Lower lobe of right lung (tissue), 2 donors: ENCODE measurements around the gene METTL24. TPM values are rescaled to one million over a fixed set of nuclear protein-coding genes. Genes with fewer than 3 reads are reported as not detected.

Source experiments
- ATAC-seq, 2 donors: fragments of 200-7000 bp; cut with Tn5 transposase; one replicate each; pipeline ENCODE4 v1.9.1; 2020 to 2022; ENCODE audit warnings: mild to moderate bottlenecking in 2 of 2, moderate library complexity in 2 of 2
- DNase-seq: peaks from one replicate; pipeline ENCODE4 v3.0.0-alpha.2; 2020
- H3K27ac ChIP-seq: fragments of 200-600 bp; one replicate; pipeline ENCODE4 v1.8.0; 2022
- H3K27me3 ChIP-seq: fragments of 200-600 bp; one replicate; pipeline ENCODE4 v1.8.0; 2022; ENCODE audit warnings: low read depth
- H3K36me3 ChIP-seq: fragments of 200-600 bp; one replicate; pipeline ENCODE4 v1.8.0; 2022; ENCODE audit warnings: mild to moderate bottlenecking
- H3K4me1 ChIP-seq: fragments of 200-600 bp; one replicate; pipeline ENCODE4 v1.8.0; 2022
- H3K4me3 ChIP-seq: fragments of 200-600 bp; one replicate; pipeline ENCODE4 v1.8.0; 2022; ENCODE audit warnings: mild to moderate bottlenecking
- H3K9me3 ChIP-seq: fragments of 200-600 bp; one replicate; pipeline ENCODE4 v1.8.0; 2022
- CTCF ChIP-seq: fragments of 200-600 bp; IDR thresholded peaks from one replicate; pipeline ENCODE4 v1.8.0; 2022; ENCODE audit warnings: antibody characterized with exemption, mild to moderate bottlenecking
- intact Hi-C: fragments of 100-400 bp; cut with DNase I; formaldehyde crosslinking; loops from one replicate; pipeline ENCODE4 v1.11.0; 2022
- total RNA-seq: library from RNA; stranded (reverse); fragmentation: NEBNext Ultra II Directional; extraction: Animal tissue kit (Norgen Biotek cat#: 25700); gene quantifications from one replicate; pipeline ENCODE4 v1.2.1, GENCODE V29; 2021
- donor health status: DM: no; HTN: yes; CAD: no; lungs with severe emphysema.

The METTL24 gene
- total RNA-seq, 1 donor from 2014 or later = 2.8 TPM

GRCh38 chr6:110232450-110232849, 125.7 kb downstream of the METTL24 start:
- intact Hi-C loops = no loop called here
- H3K4me1 ChIP-seq = peaks cover 11% of the 10 kb centered on the region
- ATAC-seq = no peak
- no peak for TF ChIP-seq CTCF
- peaks cover 28% of the 10 kb centered on the region for H3K36me3 ChIP-seq
- no peak overlapping the region for H3K27ac ChIP-seq
- H3K4me3 ChIP-seq = no peak overlapping the region
- no peaks in the 10 kb centered on the region for H3K27me3 ChIP-seq
- H3K9me3 ChIP-seq = no peaks in the 10 kb centered on the region
- DNase-seq = no peak

- no peaks in the 10 kb centered on the region for H3K9me3 ChIP-seq
- H3K4me1 ChIP-seq = no peaks in the 10 kb centered on the region
- H3K4me3 ChIP-seq = no peak overlapping the region
- intact Hi-C loops = no loop called here
- no peak for TF ChIP-seq CTCF
- H3K36me3 ChIP-seq = peaks cover 60% of the 10 kb centered on the region
- H3K27ac ChIP-seq = no peak overlapping the region
- DNase-seq (no peak), ATAC-seq (no peak)
- H3K27me3 ChIP-seq = no peaks in the 10 kb centered on the region
Observed at GRCh38 chr6:110226261-110226660, 131.9 kb downstream of the METTL24 start.

- intact Hi-C loops = no loop called here
Observed at GRCh38 chr6:110221738-110222137, 136.4 kb downstream of the METTL24 start.

GRCh38 chr6:110217266-110217665, 140.9 kb downstream of the METTL24 start:
- intact Hi-C loops = no loop called here
- no peak for TF ChIP-seq CTCF
- no peaks in the 10 kb centered on the region for H3K4me1 ChIP-seq
- peaks cover 96% of the 10 kb centered on the region for H3K36me3 ChIP-seq
- H3K27me3 ChIP-seq = no peaks in the 10 kb centered on the region
- H3K27ac ChIP-seq = no peak overlapping the region
- no peak overlapping the region for H3K4me3 ChIP-seq
- H3K9me3 ChIP-seq = no peaks in the 10 kb centered on the region
- no peak for ATAC-seq
- DNase-seq = no peak

More at GRCh38 chr6:110221738-110222137, 136.4 kb downstream of the METTL24 start:
- H3K36me3 ChIP-seq = peaks cover 75% of the 10 kb centered on the region
- H3K4me3 ChIP-seq = no peak overlapping the region
- H3K4me1 ChIP-seq = no peaks in the 10 kb centered on the region
- no peak for ATAC-seq
- H3K27me3 ChIP-seq = no peaks in the 10 kb centered on the region
- no peak for DNase-seq
- H3K27ac ChIP-seq = no peak overlapping the region
- no peak for TF ChIP-seq CTCF
- H3K9me3 ChIP-seq = no peaks in the 10 kb centered on the region

GRCh38 chr6:110216140-110216539, 142.0 kb downstream of the METTL24 start:
- ATAC-seq = no peak
- intact Hi-C loops = no loop called here
- Histone ChIP-seq H3K36me3 (peaks cover 100% of the 10 kb centered on the region), H3K27ac (no peak overlapping the region), H3K9me3 (no peaks in the 10 kb centered on the region), H3K27me3 (no peaks in the 10 kb centered on the region), H3K4me1 (no peaks in the 10 kb centered on the region), H3K4me3 (no peak overlapping the region)
- no peak for TF ChIP-seq CTCF
- DNase-seq = no peak

- ATAC-seq (no peak), DNase-seq (no peak)
- no peak for TF ChIP-seq CTCF
- Histone ChIP-seq H3K4me3 (no peak overlapping the region), H3K27ac (no peak overlapping the region), H3K4me1 (no peaks in the 10 kb centered on the region), H3K27me3 (no peaks in the 10 kb centered on the region), H3K9me3 (no peaks in the 10 kb centered on the region), H3K36me3 (peaks cover 97% of the 10 kb centered on the region)
- intact Hi-C loops = no loop called here
Observed at GRCh38 chr6:110214338-110214737, 143.8 kb downstream of the METTL24 start.
